A549 treated with CpdA at 1 μM for 4 hours (cell line): Measurements from ENCODE around the gene TUBGCP4. TPM values are rescaled to one million over a fixed set of nuclear protein-coding genes. Genes with fewer than 3 reads are reported as not detected.

Experiments
- total RNA-seq: library from RNA; stranded (reverse); fragments of 200-300 nt; extraction: Qiagen RNA extraction; gene quantifications from 5 replicates; pipeline ENCODE4 v1.2.3, GENCODE V29; 2022; ENCODE audit warnings: low read depth

The TUBGCP4 gene
- 5.2 to 6.9 TPM (median 6.5 TPM) in 5 replicates for total RNA-seq

GRCh38 chr15:43370975-43371974, at the start of gene TUBGCP4, which contains the start of gene ZSCAN29:
Gene TUBGCP4 (plus strand): TSS chr15:43371101. CDS start chr15:43371355, 254 bp downstream.
Gene ZSCAN29 (minus strand): TSS chr15:43371043. CDS start chr15:43369913, 1,130 bp downstream.

GRCh38 chr15:43329960-43330779, 40.7 kb upstream of the TUBGCP4 start, which contains the start of gene LCMT2:
Gene LCMT2 (minus strand): TSS chr15:43330573. CDS start chr15:43330489, 84 bp downstream.

Other genes with a start within 250 kb of the TUBGCP4 start
- 7.9 to 9.2 TPM (median 8.4 TPM) in 5 replicates for gene TMEM62, start 237.5 kb upstream of the TUBGCP4 start, total RNA-seq
- gene CCNDBP1, start 185.7 kb upstream of the TUBGCP4 start, total RNA-seq = 23.2 to 28.2 TPM (median 26.7 TPM) in 5 replicates
- gene EPB42, start 150.1 kb upstream of the TUBGCP4 start, total RNA-seq = not detected in 5 replicates
- gene TGM5, start 104.2 kb upstream of the TUBGCP4 start, total RNA-seq = not detected in 5 replicates
- not detected in 5 replicates for gene TGM7, start 68.8 kb upstream of the TUBGCP4 start, total RNA-seq
- gene LCMT2, start 40.5 kb upstream of the TUBGCP4 start, total RNA-seq = 6.3 to 8.6 TPM (median 7.6 TPM) in 5 replicates
- gene ZSCAN29, start 58 bp upstream of the TUBGCP4 start, total RNA-seq = 9.2 to 11.1 TPM (median 10.1 TPM) in 5 replicates
- 18.2 to 22.5 TPM (median 21.3 TPM) in 5 replicates for gene TP53BP1, start 122.1 kb downstream of the TUBGCP4 start, total RNA-seq
- 0.70 to 1.0 TPM (median 0.81 TPM) in 5 replicates for gene MAP1A, start 146.5 kb downstream of the TUBGCP4 start, total RNA-seq
- gene PPIP5K1, start 219.1 kb downstream of the TUBGCP4 start, total RNA-seq = 5.1 to 8.1 TPM (median 5.8 TPM) in 5 replicates
- gene CKMT1B, start 222.9 kb downstream of the TUBGCP4 start, total RNA-seq = 2.6 to 7.6 TPM (median 3.8 TPM) in 5 replicates
- gene STRC, start 247.7 kb downstream of the TUBGCP4 start, total RNA-seq = 0.09 to 0.45 TPM (median 0.13 TPM) in 5 replicates